Fibroblast of lung (primary cell): Measurements from ENCODE around the gene NR4A1.

Experiments used
- EZH2 ChIP-seq: IDR thresholded peaks from 2 replicates; pipeline ENCODE4 v1.5.1; 2012; ENCODE audit warnings: low read length, control low read depth, mild to moderate bottlenecking; ENCODE audit errors: missing control alignments
- TF ChIP-seq, protein P1 (sequence below), 2 donors: IDR thresholded peaks in 1 of 2; conservative IDR thresholded peaks in 1 of 2; 1 replicate in 1 of 2; 2 replicates in 1 of 2; pipeline ENCODE4 v1.5.1; 2011 to 2012; ENCODE audit warnings: low read length in 2 of 2, control low read depth in 1 of 2, inconsistent platforms in 1 of 2, low read depth in 1 of 2, mild to moderate bottlenecking in 1 of 2

- TF ChIP-seq, protein P1, sequence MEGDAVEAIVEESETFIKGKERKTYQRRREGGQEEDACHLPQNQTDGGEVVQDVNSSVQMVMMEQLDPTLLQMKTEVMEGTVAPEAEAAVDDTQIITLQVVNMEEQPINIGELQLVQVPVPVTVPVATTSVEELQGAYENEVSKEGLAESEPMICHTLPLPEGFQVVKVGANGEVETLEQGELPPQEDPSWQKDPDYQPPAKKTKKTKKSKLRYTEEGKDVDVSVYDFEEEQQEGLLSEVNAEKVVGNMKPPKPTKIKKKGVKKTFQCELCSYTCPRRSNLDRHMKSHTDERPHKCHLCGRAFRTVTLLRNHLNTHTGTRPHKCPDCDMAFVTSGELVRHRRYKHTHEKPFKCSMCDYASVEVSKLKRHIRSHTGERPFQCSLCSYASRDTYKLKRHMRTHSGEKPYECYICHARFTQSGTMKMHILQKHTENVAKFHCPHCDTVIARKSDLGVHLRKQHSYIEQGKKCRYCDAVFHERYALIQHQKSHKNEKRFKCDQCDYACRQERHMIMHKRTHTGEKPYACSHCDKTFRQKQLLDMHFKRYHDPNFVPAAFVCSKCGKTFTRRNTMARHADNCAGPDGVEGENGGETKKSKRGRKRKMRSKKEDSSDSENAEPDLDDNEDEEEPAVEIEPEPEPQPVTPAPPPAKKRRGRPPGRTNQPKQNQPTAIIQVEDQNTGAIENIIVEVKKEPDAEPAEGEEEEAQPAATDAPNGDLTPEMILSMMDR (conservative IDR thresholded peaks at IDR 0.05 in 1 of 2, IDR thresholded peaks at IDR 0.05 in 1 of 2; ENCODE audit: low read depth in 1 of 2, low read length in 2 of 2), result no peak
- no peak for TF ChIP-seq EZH2
Measured at GRCh38 chr12:52005218-52005902, 45.9 kb upstream of the NR4A1 start.
